ENCODE data around the gene LTBR.

Gene LTBR

GRCh38 chr12:6358881-6359280 is 25.1 kb upstream of the LTBR start:
- Mint-ChIP-seq H3K27ac (peak overlapping the region; percentile 46), H3K36me3 (ENCODE audit: low read depth) (no peaks in the 10 kb centered on the region), H3K9me3 (no peaks in the 10 kb centered on the region), H3K27me3 (no peaks in the 10 kb centered on the region), H3K4me3 (no peak overlapping the region), H3K4me1 (peaks cover 21% of the 10 kb centered on the region)
- DNase-seq (no peak), ATAC-seq (no peak)

- DNase-seq (no peak), ATAC-seq (no peak)
- Mint-ChIP-seq H3K9me3 (no peaks in the 10 kb centered on the region), H3K4me3 (no peak overlapping the region), H3K36me3 (ENCODE audit: low read depth) (no peaks in the 10 kb centered on the region), H3K27me3 (no peaks in the 10 kb centered on the region), H3K27ac (no peak overlapping the region), H3K4me1 (peaks cover 22% of the 10 kb centered on the region)
Measured at GRCh38 chr12:6360080-6360571, 23.8 kb upstream of the LTBR start.

- ATAC-seq (no peak), DNase-seq (no peak)
- Mint-ChIP-seq H3K27ac (no peak overlapping the region), H3K27me3 (no peaks in the 10 kb centered on the region), H3K36me3 (ENCODE audit: low read depth) (no peaks in the 10 kb centered on the region), H3K4me3 (no peak overlapping the region), H3K9me3 (no peaks in the 10 kb centered on the region), H3K4me1 (peaks cover 22% of the 10 kb centered on the region)
Measured at GRCh38 chr12:6360578-6361490, 23.1 kb upstream of the LTBR start.

GRCh38 chr12:6361834-6362233 is 22.1 kb upstream of the LTBR start:
- ATAC-seq = no peak
- peak overlapping the region; percentile 33 for H3K27ac Mint-ChIP-seq

GRCh38 chr12:6362403-6362802 is 21.6 kb upstream of the LTBR start:
- H3K4me1 Mint-ChIP-seq = peaks cover 28% of the 10 kb centered on the region
- ATAC-seq (no peak), DNase-seq (no peak)
- H3K27me3 Mint-ChIP-seq = no peaks in the 10 kb centered on the region
- peak overlapping the region; percentile 33 for H3K27ac Mint-ChIP-seq
- no peaks in the 10 kb centered on the region for H3K36me3 Mint-ChIP-seq (ENCODE audit: low read depth)
- no peaks in the 10 kb centered on the region for H3K9me3 Mint-ChIP-seq
- H3K4me3 Mint-ChIP-seq = no peak overlapping the region

More at GRCh38 chr12:6361834-6362233, 22.1 kb upstream of the LTBR start:
- Mint-ChIP-seq H3K4me1 (peaks cover 23% of the 10 kb centered on the region), H3K36me3 (ENCODE audit: low read depth) (no peaks in the 10 kb centered on the region), H3K27me3 (no peaks in the 10 kb centered on the region), H3K4me3 (no peak overlapping the region), H3K9me3 (no peaks in the 10 kb centered on the region)
- DNase-seq = no peak

GRCh38 chr12:6363010-6363329 is 21.0 kb upstream of the LTBR start:
- no peak overlapping the region for H3K27ac Mint-ChIP-seq
- no peak overlapping the region for H3K4me3 Mint-ChIP-seq
- H3K9me3 Mint-ChIP-seq = no peaks in the 10 kb centered on the region
- no peaks in the 10 kb centered on the region for H3K27me3 Mint-ChIP-seq
- no peak for DNase-seq
- ATAC-seq = no peak
- peaks cover 34% of the 10 kb centered on the region for H3K4me1 Mint-ChIP-seq
- no peaks in the 10 kb centered on the region for H3K36me3 Mint-ChIP-seq (ENCODE audit: low read depth)

GRCh38 chr12:6363330-6364043 is 20.5 kb upstream of the LTBR start:
- Mint-ChIP-seq H3K27ac (no peak overlapping the region), H3K27me3 (no peaks in the 10 kb centered on the region), H3K9me3 (no peaks in the 10 kb centered on the region), H3K4me3 (peak overlapping the region; percentile 67), H3K36me3 (ENCODE audit: low read depth) (no peaks in the 10 kb centered on the region), H3K4me1 (peaks cover 39% of the 10 kb centered on the region)
- DNase-seq (peak; percentile 73), ATAC-seq (peak; percentile 84)

- Mint-ChIP-seq H3K27me3 (no peaks in the 10 kb centered on the region), H3K27ac (peak overlapping the region; percentile 69), H3K4me3 (peak overlapping the region; percentile 67), H3K4me1 (peaks cover 42% of the 10 kb centered on the region), H3K36me3 (ENCODE audit: low read depth) (no peaks in the 10 kb centered on the region), H3K9me3 (no peaks in the 10 kb centered on the region)
- DNase-seq = no peak
- no peak for ATAC-seq
Measured at GRCh38 chr12:6364044-6364374, 20.0 kb upstream of the LTBR start.

- peaks cover 37% of the 10 kb centered on the region for H3K4me1 Mint-ChIP-seq
- H3K9me3 Mint-ChIP-seq = no peaks in the 10 kb centered on the region
- ATAC-seq = peak; percentile 45
- H3K4me3 Mint-ChIP-seq = no peak overlapping the region
- no peaks in the 10 kb centered on the region for H3K36me3 Mint-ChIP-seq (ENCODE audit: low read depth)
- peak overlapping the region; percentile 53 for H3K27ac Mint-ChIP-seq
- no peak for DNase-seq
- no peaks in the 10 kb centered on the region for H3K27me3 Mint-ChIP-seq
Measured at GRCh38 chr12:6367065-6367968, 16.6 kb upstream of the LTBR start.

- Mint-ChIP-seq H3K4me1 (peaks cover 40% of the 10 kb centered on the region), H3K4me3 (no peak overlapping the region), H3K27ac (peak overlapping the region; percentile 53), H3K9me3 (no peaks in the 10 kb centered on the region), H3K27me3 (no peaks in the 10 kb centered on the region), H3K36me3 (ENCODE audit: low read depth) (no peaks in the 10 kb centered on the region)
- peak; percentile 30 for DNase-seq
- peak; percentile 44 for ATAC-seq
Measured at GRCh38 chr12:6367969-6368892, 15.7 kb upstream of the LTBR start.

- no peak overlapping the region for H3K4me3 Mint-ChIP-seq
- no peaks in the 10 kb centered on the region for H3K9me3 Mint-ChIP-seq
- peaks cover 40% of the 10 kb centered on the region for H3K4me1 Mint-ChIP-seq
- no peaks in the 10 kb centered on the region for H3K27me3 Mint-ChIP-seq
- DNase-seq = no peak
- no peak overlapping the region for H3K27ac Mint-ChIP-seq
- ATAC-seq = no peak
- H3K36me3 Mint-ChIP-seq (ENCODE audit: low read depth) = no peaks in the 10 kb centered on the region
Measured at GRCh38 chr12:6368906-6369525, 14.9 kb upstream of the LTBR start.

GRCh38 chr12:6369916-6370575 is 13.9 kb upstream of the LTBR start:
- Mint-ChIP-seq H3K27ac (no peak overlapping the region), H3K36me3 (ENCODE audit: low read depth) (no peaks in the 10 kb centered on the region), H3K4me3 (no peak overlapping the region), H3K9me3 (no peaks in the 10 kb centered on the region), H3K4me1 (peaks cover 37% of the 10 kb centered on the region), H3K27me3 (peaks cover 2% of the 10 kb centered on the region)
- ATAC-seq (no peak), DNase-seq (no peak)

- no peak overlapping the region for H3K27ac Mint-ChIP-seq
- ATAC-seq (no peak), DNase-seq (no peak)
- H3K4me1 Mint-ChIP-seq = peaks cover 39% of the 10 kb centered on the region
- H3K36me3 Mint-ChIP-seq (ENCODE audit: low read depth) = no peaks in the 10 kb centered on the region
- H3K27me3 Mint-ChIP-seq = peaks cover 2% of the 10 kb centered on the region
- no peaks in the 10 kb centered on the region for H3K9me3 Mint-ChIP-seq
- no peak overlapping the region for H3K4me3 Mint-ChIP-seq
Measured at GRCh38 chr12:6370576-6370935, 13.4 kb upstream of the LTBR start.
